Measurements from ENCODE around the gene BRCC3.

GRCh38 chrX:155069414-155069813, 1.9 kb upstream of the BRCC3 start:
- TF ChIP-seq CTCF (IDR thresholded peaks at IDR 0.05 in 2 of 3, conservative IDR thresholded peaks at IDR 0.05 in 1 of 3; ENCODE audit: borderline replicate concordance in 1 of 3, insufficient read depth in 1 of 3, low read depth in 2 of 3, low read length in 2 of 3) (no peak), POLR2A (IDR thresholded peaks at IDR 0.05; ENCODE audit: borderline replicate concordance, extremely low read depth, insufficient read depth, insufficient read length) (no peak), MAX (IDR thresholded peaks at IDR 0.05) (no peak), SP1 (IDR thresholded peaks at IDR 0.05; ENCODE audit: low read depth) (no peak), EZH2phosphoT487 (IDR thresholded peaks at IDR 0.05; ENCODE audit: borderline replicate concordance) (no peak), JUND (IDR thresholded peaks at IDR 0.05) (no peak), ZNF274 (IDR thresholded peaks at IDR 0.05; ENCODE audit: low read depth, low read length) (no peak), EZH2 (IDR thresholded peaks at IDR 0.05) (no peak), POLR2AphosphoS5 (IDR thresholded peaks at IDR 0.05; ENCODE audit: low read depth, low read length) (no peak), SIN3A (IDR thresholded peaks at IDR 0.05; ENCODE audit: low read depth) (no peak)
- TF ChIP-seq, protein P1, sequence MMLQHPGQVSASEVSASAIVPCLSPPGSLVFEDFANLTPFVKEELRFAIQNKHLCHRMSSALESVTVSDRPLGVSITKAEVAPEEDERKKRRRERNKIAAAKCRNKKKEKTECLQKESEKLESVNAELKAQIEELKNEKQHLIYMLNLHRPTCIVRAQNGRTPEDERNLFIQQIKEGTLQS (IDR thresholded peaks at IDR 0.05), result no peak
